GM23248 (cell line): ENCODE results near the gene TGFBI.

ENCODE experiments used
- EZH2 ChIP-seq: fragments of 200-600 bp; sonication (generic); IDR thresholded peaks from 2 replicates; pipeline ENCODE4 v1.6.1; 2018; ENCODE audit warnings: antibody characterized with exemption, mild to moderate bottlenecking; ENCODE audit not compliant: insufficient read depth, poor library complexity, severe bottlenecking
- EZH2phosphoT487 ChIP-seq: fragments of 200-600 bp; sonication (generic); IDR thresholded peaks from 2 replicates; pipeline ENCODE4 v1.6.1; 2018; ENCODE audit warnings: antibody characterized with exemption, moderate library complexity, mild to moderate bottlenecking, low read depth; ENCODE audit not compliant: insufficient read depth

GRCh38 chr5:136108180-136108611 is 79.4 kb downstream of the TGFBI start:
- no peak for TF ChIP-seq EZH2
- TF ChIP-seq EZH2phosphoT487 = no peak
